ENCODE data around the gene SCN9A.

SCN9A gene

GRCh38 chr2:166188084-166188483 lies 187.7 kb downstream of the SCN9A start:
- Histone ChIP-seq H4K8ac (ENCODE audit: low read depth, low read length) (no peak overlapping the region), H3K18ac (ENCODE audit: low read length) (peak overlapping the region; percentile 17), H3K23ac (ENCODE audit: low read depth, low read length, poor library complexity) (no peak overlapping the region), H2BK5ac (ENCODE audit: low read length) (no peak overlapping the region), H2AK5ac (ENCODE audit: low read depth, low read length) (no peak overlapping the region), H3K4me2 (ENCODE audit: insufficient read depth, low read length, poor library complexity, severe bottlenecking) (no peak overlapping the region), H3K36me3 (replicated peaks in 1 of 2; ENCODE audit: control insufficient read depth in 2 of 2, insufficient read depth in 2 of 2, low read length in 2 of 2) (no peaks in the 10 kb centered on the region), H3K9ac (ENCODE audit: low read depth, low read length, poor library complexity) (no peak overlapping the region), H3K14ac (ENCODE audit: low read length) (no peak overlapping the region), H3K4ac (ENCODE audit: low read length) (no peak overlapping the region), H3K27ac (replicated peaks; ENCODE audit: low read length) (no peak overlapping the region), H4K91ac (ENCODE audit: low read depth, low read length, poor library complexity) (no peak overlapping the region), H3K9me3 (replicated peaks in 1 of 2; ENCODE audit: control insufficient read depth in 2 of 2, insufficient read depth in 1 of 2, low read depth in 1 of 2, low read length in 2 of 2) (no peaks in the 10 kb centered on the region), H3K4me1 (ENCODE audit: control insufficient read depth in 2 of 2, insufficient read depth in 1 of 2, low read depth in 1 of 2, low read length in 2 of 2) (peaks cover 0 to 4% of the 10 kb centered on the region in 2 donors), H2BK12ac (ENCODE audit: low read length) (no peak overlapping the region), H3K27me3 (ENCODE audit: control insufficient read depth in 3 of 3, insufficient read depth in 3 of 3, low read depth in 1 of 3, low read length in 3 of 3) (no peaks in the 10 kb centered on the region), H2AFZ (ENCODE audit: low read length) (peak overlapping the region; percentile 16), H2BK15ac (ENCODE audit: low read length) (no peak overlapping the region), H3K4me3 (ENCODE audit: low read length in 2 of 2) (no peak overlapping the region), H3K79me1 (ENCODE audit: low read depth, low read length) (no peaks in the 10 kb centered on the region), H2BK120ac (ENCODE audit: low read depth, low read length) (no peak overlapping the region)
- DNase-seq (ENCODE audit: low spot score): no peak
- WGBS, 2 donors (ENCODE audit: extremely low coverage in 2 of 2, insufficient read length in 2 of 2, insufficient replicate concordance in 1 of 2): no CpG with 5 or more reads among the region's 3 CpGs

- no peaks in the 10 kb centered on the region for H3K9me3 ChIP-seq (replicated peaks in 1 of 2; ENCODE audit: control insufficient read depth in 2 of 2, insufficient read depth in 1 of 2, low read depth in 1 of 2, low read length in 2 of 2)
- no peak overlapping the region for H3K18ac ChIP-seq (ENCODE audit: low read length)
- no peak overlapping the region for H2AK5ac ChIP-seq (ENCODE audit: low read depth, low read length)
- peaks cover 0 to 4% of the 10 kb centered on the region in 2 donors for H3K4me1 ChIP-seq (ENCODE audit: control insufficient read depth in 2 of 2, insufficient read depth in 1 of 2, low read depth in 1 of 2, low read length in 2 of 2)
- H3K9ac ChIP-seq (ENCODE audit: low read depth, low read length, poor library complexity): no peak overlapping the region
- DNase-seq (ENCODE audit: low spot score): no peak
- no CpG with 5 or more reads among the region's 3 CpGs for WGBS, 2 donors (ENCODE audit: extremely low coverage in 2 of 2, insufficient read length in 2 of 2, insufficient replicate concordance in 1 of 2)
- H3K79me1 ChIP-seq (ENCODE audit: low read depth, low read length): no peaks in the 10 kb centered on the region
- no peak overlapping the region for H2BK5ac ChIP-seq (ENCODE audit: low read length)
- H3K4me3 ChIP-seq (ENCODE audit: low read length in 2 of 2): no peak overlapping the region
- no peak overlapping the region for H2BK120ac ChIP-seq (ENCODE audit: low read depth, low read length)
- H3K27me3 ChIP-seq (ENCODE audit: control insufficient read depth in 3 of 3, insufficient read depth in 3 of 3, low read depth in 1 of 3, low read length in 3 of 3): no peaks in the 10 kb centered on the region
- no peak overlapping the region for H3K23ac ChIP-seq (ENCODE audit: low read depth, low read length, poor library complexity)
- no peak overlapping the region for H2BK12ac ChIP-seq (ENCODE audit: low read length)
- H3K4ac ChIP-seq (ENCODE audit: low read length): no peak overlapping the region
- H3K4me2 ChIP-seq (ENCODE audit: insufficient read depth, low read length, poor library complexity, severe bottlenecking): no peak overlapping the region
- H3K27ac ChIP-seq (replicated peaks; ENCODE audit: low read length): no peak overlapping the region
- H2BK15ac ChIP-seq (ENCODE audit: low read length): no peak overlapping the region
- no peak overlapping the region for H3K14ac ChIP-seq (ENCODE audit: low read length)
- H3K36me3 ChIP-seq (replicated peaks in 1 of 2; ENCODE audit: control insufficient read depth in 2 of 2, insufficient read depth in 2 of 2, low read length in 2 of 2): no peaks in the 10 kb centered on the region
- no peak overlapping the region for H4K91ac ChIP-seq (ENCODE audit: low read depth, low read length, poor library complexity)
- H4K8ac ChIP-seq (ENCODE audit: low read depth, low read length): no peak overlapping the region
- peak overlapping the region; percentile 31 for H2AFZ ChIP-seq (ENCODE audit: low read length)
These were observed 191.0 kb downstream of the SCN9A start for GRCh38 chr2:166184789-166185188.

GRCh38 chr2:166181813-166182154 lies 194.0 kb downstream of the SCN9A start:
- H2BK120ac ChIP-seq (ENCODE audit: low read depth, low read length): no peak overlapping the region
- no peaks in the 10 kb centered on the region for H3K9me3 ChIP-seq (replicated peaks in 1 of 2; ENCODE audit: control insufficient read depth in 2 of 2, insufficient read depth in 1 of 2, low read depth in 1 of 2, low read length in 2 of 2)
- no peak overlapping the region for H3K4me2 ChIP-seq (ENCODE audit: insufficient read depth, low read length, poor library complexity, severe bottlenecking)
- no peak overlapping the region for H2AK5ac ChIP-seq (ENCODE audit: low read depth, low read length)
- no peak overlapping the region for H3K18ac ChIP-seq (ENCODE audit: low read length)
- H3K14ac ChIP-seq (ENCODE audit: low read length): no peak overlapping the region
- H3K4me1 ChIP-seq (ENCODE audit: control insufficient read depth in 2 of 2, insufficient read depth in 1 of 2, low read depth in 1 of 2, low read length in 2 of 2): peaks cover 0 to 2% of the 10 kb centered on the region in 2 donors
- no peak overlapping the region for H2AFZ ChIP-seq (ENCODE audit: low read length)
- H3K79me1 ChIP-seq (ENCODE audit: low read depth, low read length): no peaks in the 10 kb centered on the region
- H3K4ac ChIP-seq (ENCODE audit: low read length): no peak overlapping the region
- no peak overlapping the region for H3K4me3 ChIP-seq (ENCODE audit: low read length in 2 of 2)
- H3K27ac ChIP-seq (replicated peaks; ENCODE audit: low read length): no peak overlapping the region
- no peak overlapping the region for H2BK15ac ChIP-seq (ENCODE audit: low read length)
- no peaks in the 10 kb centered on the region for H3K36me3 ChIP-seq (replicated peaks in 1 of 2; ENCODE audit: control insufficient read depth in 2 of 2, insufficient read depth in 2 of 2, low read length in 2 of 2)
- no peak overlapping the region for H2BK12ac ChIP-seq (ENCODE audit: low read length)
- H2BK5ac ChIP-seq (ENCODE audit: low read length): no peak overlapping the region
- no peak overlapping the region for H3K23ac ChIP-seq (ENCODE audit: low read depth, low read length, poor library complexity)
- no CpG with 5 or more reads among the region's 3 CpGs for WGBS, 2 donors (ENCODE audit: extremely low coverage in 2 of 2, insufficient read length in 2 of 2, insufficient replicate concordance in 1 of 2)
- H3K9ac ChIP-seq (ENCODE audit: low read depth, low read length, poor library complexity): no peak overlapping the region
- no peak for DNase-seq (ENCODE audit: low spot score)
- no peak overlapping the region for H4K91ac ChIP-seq (ENCODE audit: low read depth, low read length, poor library complexity)
- no peak overlapping the region for H4K8ac ChIP-seq (ENCODE audit: low read depth, low read length)
- no peaks in the 10 kb centered on the region for H3K27me3 ChIP-seq (ENCODE audit: control insufficient read depth in 3 of 3, insufficient read depth in 3 of 3, low read depth in 1 of 3, low read length in 3 of 3)

- Histone ChIP-seq H3K23ac (ENCODE audit: low read depth, low read length, poor library complexity) (no peak overlapping the region), H3K4me3 (ENCODE audit: low read length in 2 of 2) (no peak overlapping the region), H3K9me3 (replicated peaks in 1 of 2; ENCODE audit: control insufficient read depth in 2 of 2, insufficient read depth in 1 of 2, low read depth in 1 of 2, low read length in 2 of 2) (no peaks in the 10 kb centered on the region), H3K4ac (ENCODE audit: low read length) (no peak overlapping the region), H3K9ac (ENCODE audit: low read depth, low read length, poor library complexity) (no peak overlapping the region), H3K14ac (ENCODE audit: low read length) (no peak overlapping the region), H3K27me3 (ENCODE audit: control insufficient read depth in 3 of 3, insufficient read depth in 3 of 3, low read depth in 1 of 3, low read length in 3 of 3) (no peaks in the 10 kb centered on the region), H3K36me3 (replicated peaks in 1 of 2; ENCODE audit: control insufficient read depth in 2 of 2, insufficient read depth in 2 of 2, low read length in 2 of 2) (no peaks in the 10 kb centered on the region), H2BK12ac (ENCODE audit: low read length) (no peak overlapping the region), H2BK120ac (ENCODE audit: low read depth, low read length) (no peak overlapping the region), H4K8ac (ENCODE audit: low read depth, low read length) (no peak overlapping the region), H3K18ac (ENCODE audit: low read length) (no peak overlapping the region), H2AFZ (ENCODE audit: low read length) (peak overlapping the region; percentile 71), H4K91ac (ENCODE audit: low read depth, low read length, poor library complexity) (no peak overlapping the region), H3K79me1 (ENCODE audit: low read depth, low read length) (no peaks in the 10 kb centered on the region), H3K4me2 (ENCODE audit: insufficient read depth, low read length, poor library complexity, severe bottlenecking) (no peak overlapping the region), H3K27ac (replicated peaks; ENCODE audit: low read length) (no peak overlapping the region), H3K4me1 (ENCODE audit: control insufficient read depth in 2 of 2, insufficient read depth in 1 of 2, low read depth in 1 of 2, low read length in 2 of 2) (peaks cover 0 to 2% of the 10 kb centered on the region in 2 donors), H2BK5ac (ENCODE audit: low read length) (no peak overlapping the region), H2AK5ac (ENCODE audit: low read depth, low read length) (no peak overlapping the region), H2BK15ac (ENCODE audit: low read length) (no peak overlapping the region)
- DNase-seq (ENCODE audit: low spot score): peak; percentile 51
- WGBS, 2 donors (ENCODE audit: extremely low coverage in 2 of 2, insufficient read length in 2 of 2, insufficient replicate concordance in 1 of 2): no CpG with 5 or more reads among the region's 24 CpGs
These were observed 194.6 kb downstream of the SCN9A start for GRCh38 chr2:166180951-166181812.

Measured in neuronal stem cell (in vitro differentiated cells).